WTC11 (cell line): ENCODE results near the gene SPATA13. TPM values are rescaled to one million over a fixed set of nuclear protein-coding genes. Genes with fewer than 3 reads are reported as not detected.

ENCODE experiments used
- ATAC-seq: fragments of 200-7000 bp; cut with Tn5 transposase; 2 replicates; pipeline ENCODE4 v1.10.0; 2021; ENCODE audit warnings: mild to moderate bottlenecking, moderate library complexity
- CTCF ChIA-PET: fragments of 300-600 bp; sonication (Branson Sonifier 250); formaldehyde crosslinking; loops from one replicate; lab custom pipeline; 2021; ENCODE audit warnings: antibody characterized with exemption; lab: Charles Lee
- POLR2A ChIA-PET: fragments of 350-600 bp; sonication (Branson Sonifier 250); formaldehyde crosslinking; loops from one replicate; lab custom pipeline; 2021; ENCODE audit warnings: antibody characterized with exemption; lab: Charles Lee
- DNase-seq: peaks from one replicate; pipeline ENCODE4 v3.0.0; 2021; ENCODE audit warnings: low spot score
- H3K27ac Mint-ChIP-seq: 2 replicates; pipeline ENCODE4 v1.8.0; 2021; ENCODE audit warnings: mixed read lengths
- H3K27me3 Mint-ChIP-seq: 2 replicates; pipeline ENCODE4 v1.8.0; 2021; ENCODE audit warnings: low read depth, mild to moderate bottlenecking, moderate library complexity, mixed read lengths
- H3K36me3 Mint-ChIP-seq: 2 replicates; pipeline ENCODE4 v1.8.0; 2021; ENCODE audit warnings: mixed read lengths
- H3K4me1 Mint-ChIP-seq: 2 replicates; pipeline ENCODE4 v1.8.0; 2022; ENCODE audit warnings: mixed read lengths
- H3K4me3 Mint-ChIP-seq: 2 replicates; pipeline ENCODE4 v1.8.0; 2021; ENCODE audit warnings: mild to moderate bottlenecking, moderate library complexity, mixed read lengths
- H3K9me3 Mint-ChIP-seq: 2 replicates; pipeline ENCODE4 v1.8.0; 2021; ENCODE audit warnings: mixed read lengths
- AFF4 ChIP-seq: sonication (generic); formaldehyde crosslinking; IDR thresholded peaks from 2 replicates; pipeline ENCODE4 v1.8.1; 2023; ENCODE audit warnings: mild to moderate bottlenecking, missing genetic modification reagents, borderline replicate concordance
- ATF2 ChIP-seq: sonication (generic); formaldehyde crosslinking; IDR thresholded peaks from 2 replicates; pipeline ENCODE4 v1.8.1; 2022; ENCODE audit warnings: low read depth, missing genetic modification reagents, borderline replicate concordance
- CBFB ChIP-seq: sonication (generic); formaldehyde crosslinking; IDR thresholded peaks from 2 replicates; pipeline ENCODE4 v1.8.1; 2022; ENCODE audit warnings: mild to moderate bottlenecking, low read depth, missing genetic modification reagents
- E2F5 ChIP-seq: sonication (generic); formaldehyde crosslinking; IDR thresholded peaks from 2 replicates; pipeline ENCODE4 v1.8.1; 2022; ENCODE audit warnings: mild to moderate bottlenecking, moderate library complexity, missing genetic modification reagents
- EMX1 ChIP-seq: fragments of 250-450 bp; sonication (Bioruptor Pico); IDR thresholded peaks from 2 replicates; pipeline ENCODE4 v1.8.0; 2021; ENCODE audit warnings: mild to moderate bottlenecking
- ETV6 ChIP-seq: sonication (generic); formaldehyde crosslinking; IDR thresholded peaks from 2 replicates; pipeline ENCODE4 v1.8.1; 2022; ENCODE audit warnings: mild to moderate bottlenecking, missing genetic modification reagents
- FOXK1 ChIP-seq: sonication (generic); formaldehyde crosslinking; IDR thresholded peaks from 2 replicates; pipeline ENCODE4 v1.8.0; 2022; ENCODE audit warnings: mild to moderate bottlenecking, moderate library complexity, missing genetic modification reagents
- JUN ChIP-seq: sonication (generic); formaldehyde crosslinking; IDR thresholded peaks from 2 replicates; pipeline ENCODE4 v1.8.0; 2023; ENCODE audit warnings: mild to moderate bottlenecking, missing genetic modification reagents
- MYBL2 ChIP-seq: sonication (generic); formaldehyde crosslinking; IDR thresholded peaks from 2 replicates; pipeline ENCODE4 v1.8.1; 2023; ENCODE audit warnings: mild to moderate bottlenecking, moderate library complexity, missing genetic modification reagents
- NFE2L1 ChIP-seq: sonication (generic); formaldehyde crosslinking; IDR thresholded peaks from 2 replicates; pipeline ENCODE4 v1.8.1; 2023; ENCODE audit warnings: missing genetic modification reagents
- NR3C1 ChIP-seq: sonication (generic); formaldehyde crosslinking; conservative IDR thresholded peaks from 2 replicates; pipeline ENCODE4 v1.8.1; 2023; ENCODE audit warnings: low read depth, mild to moderate bottlenecking, missing genetic modification reagents
- SMAD4 ChIP-seq: sonication (generic); formaldehyde crosslinking; IDR thresholded peaks from 2 replicates; pipeline ENCODE4 v1.8.0; 2022; ENCODE audit warnings: mild to moderate bottlenecking, missing genetic modification reagents
- ZNF317 ChIP-seq: sonication (generic); formaldehyde crosslinking; IDR thresholded peaks from 2 replicates; pipeline ENCODE4 v1.8.1; 2023; ENCODE audit warnings: low read depth, mild to moderate bottlenecking, moderate library complexity, missing genetic modification reagents, borderline replicate concordance
- ZNF416 ChIP-seq: fragments of 250-450 bp; sonication (Bioruptor Pico); IDR thresholded peaks from 2 replicates; pipeline ENCODE4 v1.9.0; 2021; ENCODE audit warnings: mild to moderate bottlenecking, inconsistent platforms
- total RNA-seq: library from RNA; stranded (reverse); gene quantifications from 3 replicates; pipeline ENCODE4 v1.2.3, GENCODE V29; 2021
- TF ChIP-seq, protein P1 (sequence below): sonication (generic); formaldehyde crosslinking; IDR thresholded peaks from 2 replicates; pipeline ENCODE4 v1.8.1; 2023; ENCODE audit warnings: mild to moderate bottlenecking, missing genetic modification reagents
- TF ChIP-seq, protein P2 (sequence below): sonication (generic); formaldehyde crosslinking; IDR thresholded peaks from 2 replicates; pipeline ENCODE4 v1.8.1; 2023; ENCODE audit warnings: mild to moderate bottlenecking, missing genetic modification reagents
- TF ChIP-seq, protein P3 (sequence below): fragments of 250-450 bp; sonication (Bioruptor Pico); IDR thresholded peaks from 2 replicates; pipeline ENCODE4 v1.9.0; 2021; ENCODE audit warnings: mild to moderate bottlenecking
- TF ChIP-seq, protein P4 (sequence below): sonication (generic); formaldehyde crosslinking; IDR thresholded peaks from 2 replicates; pipeline ENCODE4 v1.8.1; 2023; ENCODE audit warnings: mild to moderate bottlenecking, missing genetic modification reagents, moderate library complexity

The SPATA13 gene
- total RNA-seq, 1 experiment from 2014 or later, result 29.0 TPM

DNA sequence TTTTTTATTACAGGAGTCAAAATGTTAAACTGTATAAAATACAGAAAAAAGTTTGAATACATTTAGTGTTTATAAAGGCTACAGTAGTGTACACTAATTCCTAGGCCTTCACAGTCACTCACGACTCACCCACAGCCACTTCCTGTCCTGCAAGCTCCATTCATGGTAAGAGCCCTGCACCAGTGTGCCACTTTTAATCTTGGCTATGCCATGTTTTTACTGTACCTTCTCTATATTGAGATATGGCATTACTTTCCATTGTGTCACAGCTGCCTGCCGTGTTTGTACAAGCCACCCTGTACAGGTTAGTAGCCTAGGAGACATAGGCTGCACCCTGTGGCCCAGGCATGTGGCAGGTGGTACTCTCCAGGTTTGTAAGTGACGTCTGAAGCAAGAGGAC, 180.9 kb downstream of the SPATA13 start:
- peaks cover 16% of the 10 kb centered on the region for H3K9me3 Mint-ChIP-seq
- H3K4me3 Mint-ChIP-seq, result no peak overlapping the region
- no peaks in the 10 kb centered on the region for H3K4me1 Mint-ChIP-seq
- TF ChIP-seq NFE2L1 (CRISPR knock-in tag) (no peak), EMX1 (CRISPR knock-in tag) (no peak), NR3C1 (CRISPR knock-in tag) (no peak), ZNF416 (CRISPR knock-in tag) (no peak), ZNF317 (CRISPR knock-in tag) (no peak), ETV6 (CRISPR knock-in tag) (no peak), E2F5 (CRISPR knock-in tag) (no peak), MYBL2 (CRISPR knock-in tag) (no peak)
- TF ChIP-seq, protein P1, sequence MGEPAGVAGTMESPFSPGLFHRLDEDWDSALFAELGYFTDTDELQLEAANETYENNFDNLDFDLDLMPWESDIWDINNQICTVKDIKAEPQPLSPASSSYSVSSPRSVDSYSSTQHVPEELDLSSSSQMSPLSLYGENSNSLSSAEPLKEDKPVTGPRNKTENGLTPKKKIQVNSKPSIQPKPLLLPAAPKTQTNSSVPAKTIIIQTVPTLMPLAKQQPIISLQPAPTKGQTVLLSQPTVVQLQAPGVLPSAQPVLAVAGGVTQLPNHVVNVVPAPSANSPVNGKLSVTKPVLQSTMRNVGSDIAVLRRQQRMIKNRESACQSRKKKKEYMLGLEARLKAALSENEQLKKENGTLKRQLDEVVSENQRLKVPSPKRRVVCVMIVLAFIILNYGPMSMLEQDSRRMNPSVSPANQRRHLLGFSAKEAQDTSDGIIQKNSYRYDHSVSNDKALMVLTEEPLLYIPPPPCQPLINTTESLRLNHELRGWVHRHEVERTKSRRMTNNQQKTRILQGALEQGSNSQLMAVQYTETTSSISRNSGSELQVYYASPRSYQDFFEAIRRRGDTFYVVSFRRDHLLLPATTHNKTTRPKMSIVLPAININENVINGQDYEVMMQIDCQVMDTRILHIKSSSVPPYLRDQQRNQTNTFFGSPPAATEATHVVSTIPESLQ (CRISPR knock-in tag), result no peak
- TF ChIP-seq, protein P2, sequence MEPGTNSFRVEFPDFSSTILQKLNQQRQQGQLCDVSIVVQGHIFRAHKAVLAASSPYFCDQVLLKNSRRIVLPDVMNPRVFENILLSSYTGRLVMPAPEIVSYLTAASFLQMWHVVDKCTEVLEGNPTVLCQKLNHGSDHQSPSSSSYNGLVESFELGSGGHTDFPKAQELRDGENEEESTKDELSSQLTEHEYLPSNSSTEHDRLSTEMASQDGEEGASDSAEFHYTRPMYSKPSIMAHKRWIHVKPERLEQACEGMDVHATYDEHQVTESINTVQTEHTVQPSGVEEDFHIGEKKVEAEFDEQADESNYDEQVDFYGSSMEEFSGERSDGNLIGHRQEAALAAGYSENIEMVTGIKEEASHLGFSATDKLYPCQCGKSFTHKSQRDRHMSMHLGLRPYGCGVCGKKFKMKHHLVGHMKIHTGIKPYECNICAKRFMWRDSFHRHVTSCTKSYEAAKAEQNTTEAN (CRISPR knock-in tag), result no peak
- ATAC-seq (no peak), DNase-seq (no peak)
- no peaks in the 10 kb centered on the region for H3K36me3 Mint-ChIP-seq
- CTCF ChIA-PET, result no interaction called here
- H3K27me3 Mint-ChIP-seq, result no peaks in the 10 kb centered on the region; the same call in 1 of the 2 replicates
- POLR2A ChIA-PET, result interaction anchor here (0.7 kb wide), 1 partner anchor 994 kb away, joined by 3 read pairs; no protein-coding TSS in a partner anchor
- H3K27ac Mint-ChIP-seq, result no peak overlapping the region

- H3K27ac Mint-ChIP-seq, result no peak overlapping the region
- ATAC-seq (no peak), DNase-seq (no peak)
- H3K36me3 Mint-ChIP-seq, result no peaks in the 10 kb centered on the region
- POLR2A ChIA-PET, result no interaction called here
- 0 out of 2 replicates have a peak, but pooled peaks cover under 1% of the 10 kb centered on the region for H3K9me3 Mint-ChIP-seq
- CTCF ChIA-PET, result interaction anchor here (0.7 kb wide), 1 partner anchor 11 kb away, joined by 3 read pairs; no protein-coding TSS in a partner anchor
- TF ChIP-seq JUN (CRISPR knock-in tag), result no peak
- no peak for TF ChIP-seq CBFB (CRISPR knock-in tag)
- TF ChIP-seq SMAD4 (CRISPR knock-in tag), result no peak
- no peak for TF ChIP-seq FOXK1 (CRISPR knock-in tag)
- TF ChIP-seq ATF2 (CRISPR knock-in tag), result no peak
- TF ChIP-seq, protein P3, sequence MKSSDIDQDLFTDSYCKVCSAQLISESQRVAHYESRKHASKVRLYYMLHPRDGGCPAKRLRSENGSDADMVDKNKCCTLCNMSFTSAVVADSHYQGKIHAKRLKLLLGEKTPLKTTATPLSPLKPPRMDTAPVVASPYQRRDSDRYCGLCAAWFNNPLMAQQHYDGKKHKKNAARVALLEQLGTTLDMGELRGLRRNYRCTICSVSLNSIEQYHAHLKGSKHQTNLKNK (CRISPR knock-in tag), result no peak
- no peak for TF ChIP-seq AFF4 (CRISPR knock-in tag)
- TF ChIP-seq, protein P4, sequence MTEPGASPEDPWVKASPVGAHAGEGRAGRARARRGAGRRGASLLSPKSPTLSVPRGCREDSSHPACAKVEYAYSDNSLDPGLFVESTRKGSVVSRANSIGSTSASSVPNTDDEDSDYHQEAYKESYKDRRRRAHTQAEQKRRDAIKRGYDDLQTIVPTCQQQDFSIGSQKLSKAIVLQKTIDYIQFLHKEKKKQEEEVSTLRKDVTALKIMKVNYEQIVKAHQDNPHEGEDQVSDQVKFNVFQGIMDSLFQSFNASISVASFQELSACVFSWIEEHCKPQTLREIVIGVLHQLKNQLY (CRISPR knock-in tag), result no peak
- no peak overlapping the region for H3K4me3 Mint-ChIP-seq
- H3K27me3 Mint-ChIP-seq, result no peaks in the 10 kb centered on the region; the same call in 1 of the 2 replicates
- no peaks in the 10 kb centered on the region for H3K4me1 Mint-ChIP-seq
These were observed 187.9 kb downstream of the SPATA13 start for GRCh38 chr13:24348385-24348784.
